HG03064 (cell line): ENCODE measurements around the gene TESK1.
"Not testable (repeated sequence)": the region's sequence is repeated elsewhere in the genome, so short reads cannot be mapped to it uniquely, and the experiment has no call there.

Experiments
- ATAC-seq: cut with Tn5 transposase; IDR thresholded peaks from one replicate; pipeline ENCODE4 v1.9.1; 2021; ENCODE audit warnings: low read depth; ENCODE audit not compliant: unreplicated experiment

TESK1 gene

DNA sequence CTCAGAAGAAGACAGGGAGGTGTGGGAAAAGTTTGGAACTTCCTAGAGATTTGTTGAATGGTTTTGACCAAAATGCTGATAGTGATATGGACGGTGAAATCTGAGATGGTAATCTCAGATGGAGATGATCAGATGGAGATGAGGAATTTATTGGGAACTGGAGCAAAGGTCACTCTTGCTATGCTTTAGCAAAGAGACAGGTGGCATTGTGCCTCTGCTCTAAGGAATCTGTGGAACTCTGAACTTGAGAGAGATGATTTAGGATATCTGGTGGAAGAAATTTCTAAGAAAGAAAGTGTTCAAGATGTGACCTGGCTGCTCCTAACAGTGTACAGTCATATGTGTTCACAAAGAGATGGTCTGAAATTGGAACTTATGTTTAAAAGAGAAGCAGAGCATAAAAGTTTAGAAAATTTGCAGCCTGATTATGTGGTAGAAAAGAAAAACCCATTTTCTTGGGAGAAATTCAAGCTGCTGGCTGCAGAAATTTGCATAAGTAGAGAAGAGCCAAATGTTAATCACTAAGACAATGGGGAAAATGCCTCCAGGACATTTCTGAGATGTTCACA lies 25.3 kb upstream of the TESK1 start:
- ATAC-seq: not testable (repeated sequence)

GRCh38 chr9:35583521-35583920 lies 21.5 kb upstream of the TESK1 start:
- ATAC-seq: not testable (repeated sequence)

- not testable (repeated sequence) for ATAC-seq
These were observed 20.4 kb upstream of the TESK1 start for GRCh38 chr9:35584681-35585080.

DNA sequence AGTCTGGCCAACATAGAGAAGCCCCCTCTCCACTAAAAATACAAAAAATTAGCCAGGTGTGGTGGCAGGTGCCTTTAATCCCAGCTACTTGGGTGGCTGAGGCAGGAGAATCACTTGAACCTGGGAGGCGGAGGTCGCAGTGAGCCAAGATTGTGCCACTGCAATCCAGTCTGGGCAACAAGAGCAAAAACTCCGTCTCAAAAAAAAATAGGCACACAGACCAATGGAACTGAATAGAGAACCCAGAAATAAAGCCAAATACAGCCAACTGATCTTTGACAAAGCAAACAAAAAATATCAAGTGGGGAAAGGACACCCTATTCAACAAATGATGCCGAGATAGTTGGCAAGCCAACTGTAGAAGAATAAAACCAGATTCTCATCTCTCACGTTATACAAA lies 16.6 kb upstream of the TESK1 start:
- not testable (repeated sequence) for ATAC-seq

DNA sequence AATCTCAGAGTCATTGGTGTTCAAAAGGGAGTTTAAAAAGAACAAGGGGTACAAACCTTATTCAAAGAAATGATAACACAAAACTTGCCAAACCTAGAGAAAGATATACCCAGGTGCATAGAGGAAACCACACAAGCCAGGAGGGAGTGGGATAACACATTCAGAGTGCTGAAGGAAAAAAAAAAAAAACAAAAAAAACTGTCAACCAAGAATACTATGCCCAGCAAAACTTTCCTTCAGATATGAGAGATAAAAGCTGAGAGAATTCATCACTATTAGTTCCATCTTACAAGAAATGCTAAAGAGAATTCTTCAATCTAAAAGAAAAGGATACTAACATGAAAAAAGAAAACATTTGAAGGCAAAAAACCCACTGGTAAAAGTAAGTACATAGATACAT lies 11.5 kb upstream of the TESK1 start:
- no peak for ATAC-seq

GRCh38 chr9:35594471-35594870 lies 10.6 kb upstream of the TESK1 start:
- no peak for ATAC-seq

GRCh38 chr9:35596907-35597306 lies 8.2 kb upstream of the TESK1 start:
- not testable (repeated sequence) for ATAC-seq

GRCh38 chr9:35598866-35599590 lies 6.0 kb upstream of the TESK1 start:
- ATAC-seq: no peak

DNA sequence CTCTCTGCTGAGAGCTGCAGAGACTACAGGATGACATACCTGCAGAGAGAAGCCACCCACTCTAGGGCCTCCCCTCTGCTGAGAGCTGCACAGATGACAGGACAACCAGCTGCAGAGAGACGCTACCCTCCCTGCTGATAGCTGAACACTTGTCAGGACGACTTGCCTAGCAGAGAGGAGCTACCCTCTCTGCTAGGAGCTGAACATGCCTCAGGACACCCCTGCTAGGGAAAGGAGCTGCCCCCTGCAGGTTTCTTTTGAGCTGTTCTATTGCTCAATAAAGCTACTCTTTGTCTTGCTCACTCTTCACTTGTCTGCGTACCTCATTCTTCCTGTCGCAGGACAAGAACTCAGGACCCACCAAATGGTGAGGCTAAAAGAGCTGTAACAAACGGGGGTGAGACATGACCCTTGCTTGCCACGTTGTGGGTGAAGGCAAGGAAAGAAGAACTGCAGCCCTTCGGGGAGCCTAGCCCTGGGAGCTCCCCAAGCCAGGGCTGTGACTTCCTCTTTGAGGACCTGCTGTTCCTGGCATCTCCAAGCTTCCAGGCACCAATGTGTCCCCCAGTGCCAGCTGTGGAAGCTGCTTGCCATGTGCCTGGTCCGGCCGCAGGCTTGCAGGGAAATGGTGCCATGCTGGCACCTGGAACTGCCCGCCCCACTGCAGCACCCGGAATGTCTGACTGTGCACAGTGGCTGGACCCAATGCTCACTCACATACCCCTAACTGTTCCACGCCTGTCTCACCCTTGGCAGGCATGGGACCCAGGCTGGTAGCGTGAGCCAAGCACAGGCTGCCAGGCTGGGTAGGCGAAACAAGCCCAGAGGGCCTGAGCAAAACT lies 5.1 kb upstream of the TESK1 start:
- ATAC-seq: no peak

DNA sequence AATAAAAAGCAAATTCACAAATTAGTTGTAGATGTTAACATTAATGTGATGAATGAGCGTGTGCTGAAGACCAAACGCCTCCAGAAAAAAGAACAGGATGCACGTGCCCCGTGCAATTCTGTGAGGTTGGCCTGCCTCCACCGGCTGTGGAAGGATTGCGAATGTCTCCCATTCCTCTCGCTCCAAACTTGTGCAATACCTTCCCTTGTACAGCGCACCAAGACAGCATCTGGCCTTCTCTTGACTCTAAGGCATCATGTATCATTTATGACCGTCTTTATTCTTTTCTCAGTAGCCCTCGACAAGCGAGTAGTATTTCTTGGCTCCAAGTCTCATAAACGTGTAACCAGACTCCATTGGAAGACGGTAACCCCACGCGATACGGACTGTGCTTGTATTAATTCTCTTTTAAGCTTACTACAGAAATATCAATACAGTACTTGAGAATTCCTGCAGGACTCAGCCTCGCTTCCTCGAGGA lies 1.5 kb upstream of the TESK1 start:
- ATAC-seq: no peak

- peak; percentile 79 for ATAC-seq
These were observed 980 bp upstream of the TESK1 start for GRCh38 chr9:35603986-35604577.

GRCh38 chr9:35605351-35606137 lies 482 bp downstream of the TESK1 start:
- peak; percentile 12 for ATAC-seq

DNA sequence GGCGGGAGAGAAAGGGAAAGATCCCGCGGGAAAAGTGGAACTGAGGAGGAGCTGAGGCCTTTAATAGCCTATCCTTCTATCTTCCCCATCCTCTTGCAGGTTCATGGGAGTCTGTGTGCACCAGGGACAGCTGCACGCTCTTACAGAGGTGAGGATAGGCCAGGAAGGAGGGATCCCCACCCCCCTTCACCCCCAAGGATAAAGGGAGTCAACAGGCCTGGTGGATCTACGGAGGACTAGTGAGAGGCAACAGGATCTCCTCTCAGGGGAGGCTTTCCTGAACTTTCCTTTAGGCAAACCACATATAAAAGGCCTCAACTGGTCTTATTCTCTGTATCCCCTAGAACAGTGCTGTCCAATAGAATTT lies 1.1 kb downstream of the TESK1 start:
- ATAC-seq: no peak

- no peak for ATAC-seq
These were observed 1.7 kb downstream of the TESK1 start for GRCh38 chr9:35606726-35607125.

GRCh38 chr9:35608221-35608620 lies 3.2 kb downstream of the TESK1 start:
- no peak for ATAC-seq

- no peak for ATAC-seq
These were observed 4.1 kb downstream of the TESK1 start for GRCh38 chr9:35609001-35609819.

- no peak for ATAC-seq
These were observed 4.7 kb downstream of the TESK1 start for GRCh38 chr9:35609820-35610163.

GRCh38 chr9:35611230-35611797 lies 6.3 kb downstream of the TESK1 start:
- ATAC-seq: no peak

- not testable (repeated sequence) for ATAC-seq
These were observed 7.0 kb downstream of the TESK1 start for GRCh38 chr9:35612066-35612465.
